ACHN (cell line): Measurements from ENCODE around the gene IQCM.

Source experiments
- DNase-seq: peaks from one replicate; pipeline ENCODE4 v3.0.0-alpha.2; 2015
- in situ Hi-C: cut with HindIII; loops from 2 replicates; pipeline ENCODE4 v1.10.0; 2017; ENCODE audit warnings: low sequenced_read_pairs, low pct_ligation_motif_present, low pct_unique_long_range_greater_than_20kb

The IQCM gene

GRCh38 chr4:149719357-149719756 lies 96.3 kb downstream of the IQCM start:
- in situ Hi-C loops: no loop called here
- DNase-seq: no peak

- in situ Hi-C loops: no loop called here
- no peak for DNase-seq
Measured at GRCh38 chr4:149718500-149718899, 97.1 kb downstream of the IQCM start.

GRCh38 chr4:149716728-149717127 lies 98.9 kb downstream of the IQCM start:
- DNase-seq: no peak
- in situ Hi-C loops: no loop called here

- DNase-seq: no peak
- in situ Hi-C loops: no loop called here
Measured at GRCh38 chr4:149715822-149716585, 99.6 kb downstream of the IQCM start.

- in situ Hi-C loops: no loop called here
- no peak for DNase-seq
Measured at GRCh38 chr4:149713031-149713430, 102.6 kb downstream of the IQCM start.

GRCh38 chr4:149711593-149712365 lies 103.9 kb downstream of the IQCM start:
- in situ Hi-C loops: no loop called here
- DNase-seq: no peak

GRCh38 chr4:149709640-149710039 lies 106.0 kb downstream of the IQCM start:
- in situ Hi-C loops: no loop called here
- DNase-seq: no peak

GRCh38 chr4:149708513-149709130 lies 107.0 kb downstream of the IQCM start:
- in situ Hi-C loops: no loop called here
- no peak for DNase-seq

- no peak for DNase-seq
- in situ Hi-C loops: no loop called here
Measured at GRCh38 chr4:149707862-149708261, 107.8 kb downstream of the IQCM start.

- peak; percentile 1 for DNase-seq
- in situ Hi-C loops: no loop called here
Measured at GRCh38 chr4:149706942-149707341, 108.7 kb downstream of the IQCM start.

GRCh38 chr4:149702414-149703293 lies 113.0 kb downstream of the IQCM start:
- in situ Hi-C loops: no loop called here
- no peak for DNase-seq

GRCh38 chr4:149701435-149702156 lies 114.0 kb downstream of the IQCM start:
- in situ Hi-C loops: no loop called here
- no peak for DNase-seq

- in situ Hi-C loops: no loop called here
- no peak for DNase-seq
Measured at GRCh38 chr4:149700272-149700671, 115.4 kb downstream of the IQCM start.

- no peak for DNase-seq
- in situ Hi-C loops: no loop called here
Measured at GRCh38 chr4:149699642-149700041, 116.0 kb downstream of the IQCM start.

- DNase-seq: peak; percentile 6
- in situ Hi-C loops: no loop called here
Measured at GRCh38 chr4:149690726-149691125, 124.9 kb downstream of the IQCM start.

GRCh38 chr4:149684516-149684915 lies 131.1 kb downstream of the IQCM start:
- in situ Hi-C loops: no loop called here
- DNase-seq: no peak

- in situ Hi-C loops: no loop called here
- DNase-seq: no peak
Measured at GRCh38 chr4:149676076-149676475, 139.6 kb downstream of the IQCM start.

- in situ Hi-C loops: no loop called here
- DNase-seq: peak; percentile 4
Measured at GRCh38 chr4:149645790-149646189, 169.9 kb downstream of the IQCM start.
